Heart left ventricle (tissue), 16 donors: ENCODE results near the gene P2RX3. TPM values are rescaled to one million over a fixed set of nuclear protein-coding genes. Genes with fewer than 3 reads are reported as not detected.

ENCODE experiments used
- ATAC-seq, 4 donors: fragments of 200-7000 bp; cut with Tn5 transposase; one replicate each; pipeline ENCODE4 v1.9.1; 2020 to 2022; ENCODE audit warnings: moderate library complexity in 4 of 4, mild to moderate bottlenecking in 3 of 4, moderate number of reproducible peaks in 1 of 4
- DNase-seq, 5 donors: peaks; one replicate each; pipeline ENCODE4 v3.0.0-alpha.2; 2020
- H3K27ac ChIP-seq, 12 donors: fragments of 200-600 bp; sonication (generic) in 4 of 12; one replicate each; pipeline versions ENCODE4 v1.5.0 to v1.8.0; 2016 to 2022; ENCODE audit warnings: mild to moderate bottlenecking in 2 of 12
- H3K27me3 ChIP-seq, 9 donors: fragments of 200-600 bp; sonication (generic) in 2 of 9; one replicate each; pipeline versions ENCODE4 v1.5.1 to v1.8.0; 2016 to 2022; ENCODE audit warnings: mild to moderate bottlenecking in 3 of 9
- H3K36me3 ChIP-seq, 9 donors: fragments of 200-600 bp; sonication (generic) in 2 of 9; one replicate each; pipeline versions ENCODE4 v1.5.0 to v1.8.0; 2018 to 2022; ENCODE audit warnings: mild to moderate bottlenecking in 2 of 9
- H3K4me1 ChIP-seq, 12 donors: fragments of 200-600 bp; sonication (generic) in 4 of 12; one replicate each; pipeline versions ENCODE4 v1.5.0 to v1.8.0; 2016 to 2022; ENCODE audit warnings: mild to moderate bottlenecking in 3 of 12
- H3K4me3 ChIP-seq, 12 donors: fragments of 200-600 bp; sonication (generic) in 4 of 12; one replicate each; pipeline versions ENCODE4 v1.5.0 to v1.8.0; 2017 to 2022; ENCODE audit warnings: mild to moderate bottlenecking in 9 of 12, moderate library complexity in 4 of 12
- H3K9me3 ChIP-seq, 12 donors: fragments of 200-600 bp; sonication (generic) in 4 of 12; one replicate each; pipeline versions ENCODE4 v1.5.0 to v1.8.0; 2016 to 2022; ENCODE audit warnings: mild to moderate bottlenecking in 1 of 12
- POLR2A ChIP-seq, 2 donors: fragments of 450-650 bp; IDR thresholded peaks; one replicate each; pipeline ENCODE4 v1.6.1; 2017; ENCODE audit warnings: antibody characterized with exemption in 2 of 2, mild to moderate bottlenecking in 2 of 2, moderate library complexity in 2 of 2
- WGBS, 4 donors: extraction: QIAGEN DNeasy Blood & Tissue Kit in 2 of 4; methylation state at CpG; one replicate each; pipeline versions ENCODE4 v1.1.5 to v1.1.7; 2013 to 2018; 5-methylcytosine and 5-hydroxymethylcytosine counted together
- intact Hi-C, 10 donors: fragments of 100-400 bp; cut with DNase I; formaldehyde crosslinking; loops; one replicate each; pipeline versions ENCODE4 v1.11.1 to v1.14.2; 2022
- polyA plus RNA-seq, 2 donors: library from polyadenylated mRNA; stranded (reverse); fragments of 200-250 nt; gene quantifications; one replicate each; pipeline ENCODE4 v1.2.3, GENCODE V29; 2013
- total RNA-seq, 9 donors: library from RNA; depleted of rRNA in 2 of 9; stranded (reverse); fragments of >200 nt in 2 of 9; fragmentation: NEBNext Ultra II Directional in 3 of 9; extraction: Animal tissue kit (Norgen Biotek cat#: 25700) in 3 of 9; gene quantifications; one replicate each; pipeline versions ENCODE4 v1.1.0 to v1.2.4, GENCODE V29; 2016 to 2023
- TF ChIP-seq, protein P1 (sequence below), 12 donors: fragments of 200-600 bp; sonication (generic) in 4 of 12; IDR thresholded peaks; one replicate each; pipeline versions ENCODE4 v1.5.0 to v1.8.0; 2018 to 2022; ENCODE audit warnings: antibody characterized with exemption in 12 of 12, mild to moderate bottlenecking in 5 of 12
- donor health status: ischemic (EF 13 %, LVEDD 7.1; RV severe dilation, severe dysfunction).
- donor health status: healthy with polysubstance abuse.
- donor health status: DM: no; HTN: yes; CAD: no.
- donor health status: DM: no; HTN: no; CAD: no.
- donor health status: ischemic (EF 25% LVEDD 6.9; RV normal size, moderate dysfunction).
- donor health status: ischemic (EF 25% LVEDD 5.7; RV mildly dilated, moderate dysfunction).
- donor health status: healthy.
- donor health status: DM: yes; HTN: yes; CAD: no.
- donor health status: ischemic (EF 35%, LVEDD 5.7; RV mildly dilated, moderate dysfunction).
- donor health status: nonischemic (EF 11% LVEDD 7.7; RV severe dilation, severe dysfunction).
- donor health status: DM: yes; HTN: yes; CAD: no.
- donor health status: PGD.
- donor health status: ischemic (EF 29% LVEDD 5.4; RV normal size, mild dysfunction).
- donor health status: nonischemic (EF 23%, LVEDD 6.1; RV moderate dilation, normal function).

Gene P2RX3
- total and polyA plus RNA-seq, 11 donors = 0.35 to 7.1 (median 1.3) TPM

DNA sequence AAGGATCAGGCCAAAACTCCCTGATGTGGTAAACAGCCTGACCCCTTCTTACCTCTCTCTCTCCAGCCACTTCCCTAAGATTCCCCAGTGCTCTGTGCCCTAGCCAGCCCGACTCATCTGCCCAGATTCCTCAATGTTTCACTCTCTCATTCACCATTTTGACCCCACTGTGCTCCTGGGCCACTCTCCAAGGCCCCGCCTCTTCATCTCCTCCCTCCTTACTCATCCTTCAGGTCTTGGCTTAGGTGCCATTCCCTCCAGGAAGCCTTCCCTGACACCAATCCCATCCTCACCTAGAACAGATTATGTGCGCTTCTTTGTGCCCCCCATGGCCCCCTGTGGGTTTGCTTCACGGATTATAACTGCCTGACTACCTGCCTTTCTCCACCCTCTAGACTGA lies 75.5 kb downstream of the P2RX3 start:
- ATAC-seq = no peak
- 90 to 95% (median 92%) methylated on average over 4 of the region's 4 CpGs for WGBS, 4 donors
- TF ChIP-seq, protein P1, sequence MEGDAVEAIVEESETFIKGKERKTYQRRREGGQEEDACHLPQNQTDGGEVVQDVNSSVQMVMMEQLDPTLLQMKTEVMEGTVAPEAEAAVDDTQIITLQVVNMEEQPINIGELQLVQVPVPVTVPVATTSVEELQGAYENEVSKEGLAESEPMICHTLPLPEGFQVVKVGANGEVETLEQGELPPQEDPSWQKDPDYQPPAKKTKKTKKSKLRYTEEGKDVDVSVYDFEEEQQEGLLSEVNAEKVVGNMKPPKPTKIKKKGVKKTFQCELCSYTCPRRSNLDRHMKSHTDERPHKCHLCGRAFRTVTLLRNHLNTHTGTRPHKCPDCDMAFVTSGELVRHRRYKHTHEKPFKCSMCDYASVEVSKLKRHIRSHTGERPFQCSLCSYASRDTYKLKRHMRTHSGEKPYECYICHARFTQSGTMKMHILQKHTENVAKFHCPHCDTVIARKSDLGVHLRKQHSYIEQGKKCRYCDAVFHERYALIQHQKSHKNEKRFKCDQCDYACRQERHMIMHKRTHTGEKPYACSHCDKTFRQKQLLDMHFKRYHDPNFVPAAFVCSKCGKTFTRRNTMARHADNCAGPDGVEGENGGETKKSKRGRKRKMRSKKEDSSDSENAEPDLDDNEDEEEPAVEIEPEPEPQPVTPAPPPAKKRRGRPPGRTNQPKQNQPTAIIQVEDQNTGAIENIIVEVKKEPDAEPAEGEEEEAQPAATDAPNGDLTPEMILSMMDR (IDR thresholded peaks at IDR 0.05) = no peak
- no peak for TF ChIP-seq POLR2A (IDR thresholded peaks at IDR 0.05)
- intact Hi-C loops = no loop called here
- Histone ChIP-seq H3K27ac (no peak overlapping the region), H3K4me1 (peaks cover 0 to 22% (median 7%) of the 10 kb centered on the region in 12 donors), H3K4me3 (no peak overlapping the region), H3K27me3 (no peaks in the 10 kb centered on the region), H3K36me3 (peaks cover 2 to 100% (median 100%) of the 10 kb centered on the region in 9 donors), H3K9me3 (no peaks in the 10 kb centered on the region)
- DNase-seq = no peak

DNA sequence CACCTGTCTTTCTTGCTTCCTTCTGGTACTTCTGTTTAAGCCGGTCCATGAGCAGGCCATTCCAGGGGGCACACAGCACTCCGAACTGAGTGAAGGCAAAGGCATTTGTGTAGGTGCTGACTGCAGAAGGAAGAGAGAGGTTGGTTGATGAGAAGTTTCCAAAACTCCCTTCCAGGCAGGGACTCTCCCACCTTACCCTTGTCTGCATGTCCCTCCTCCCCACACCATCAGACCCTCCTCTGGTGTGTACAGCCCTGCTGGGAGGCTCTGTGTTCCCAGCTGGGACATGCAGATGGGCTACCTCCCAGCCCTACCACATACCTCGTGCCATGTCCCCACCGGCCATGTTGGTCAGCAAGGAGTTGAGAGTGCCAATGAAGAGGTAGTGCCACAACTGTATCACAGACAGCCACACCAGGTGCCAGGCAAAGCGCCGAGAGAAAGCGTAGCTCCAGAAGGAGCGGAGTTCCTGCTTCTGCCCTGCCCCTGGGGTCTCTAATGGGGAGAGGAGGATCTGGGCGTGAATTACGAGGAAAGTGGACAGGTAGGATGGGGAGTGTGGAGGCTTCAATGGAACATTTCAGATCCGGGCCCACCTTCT lies 76.6 kb downstream of the P2RX3 start:
- intact Hi-C loops = no loop called here
- DNase-seq = no peak
- H3K4me1 ChIP-seq = peaks cover 0 to 22% (median 7%) of the 10 kb centered on the region in 12 donors
- H3K27me3 ChIP-seq = no peaks in the 10 kb centered on the region
- ATAC-seq = no peak
- no peak overlapping the region for H3K27ac ChIP-seq
- H3K4me3 ChIP-seq = no peak overlapping the region
- H3K36me3 ChIP-seq = peaks cover 2 to 100% (median 94%) of the 10 kb centered on the region in 9 donors
- no peak for TF ChIP-seq POLR2A (IDR thresholded peaks at IDR 0.05)
- TF ChIP-seq, protein P1 (IDR thresholded peaks at IDR 0.05) = no peak
- WGBS, 4 donors = 95 to 98% (median 97%) methylated on average over 11 of the region's 11 CpGs
- H3K9me3 ChIP-seq = no peaks in the 10 kb centered on the region

DNA sequence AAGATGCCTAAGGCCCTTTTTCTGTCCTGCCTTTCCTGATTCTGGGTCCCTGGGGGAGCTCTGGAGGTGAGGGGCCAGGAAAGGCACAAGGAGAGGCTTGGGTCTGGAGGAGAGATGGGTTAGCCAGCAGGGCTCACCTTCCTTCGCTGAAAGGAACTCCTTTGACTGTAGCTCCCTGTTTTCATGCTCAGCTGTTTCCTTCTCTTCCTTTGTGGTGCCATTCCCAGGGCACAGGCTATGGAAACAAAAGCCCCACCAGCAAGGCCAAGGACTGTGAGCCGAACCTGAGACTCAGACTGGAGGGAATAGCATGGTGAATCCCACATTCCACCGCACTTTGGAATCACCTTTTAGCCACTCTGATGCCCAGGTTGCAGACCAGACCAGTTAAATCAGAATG lies 78.3 kb downstream of the P2RX3 start:
- ATAC-seq (no peak), DNase-seq (no peak)
- peaks cover 2 to 100% (median 94%) of the 10 kb centered on the region in 9 donors for H3K36me3 ChIP-seq
- H3K27ac ChIP-seq = no peak overlapping the region
- H3K4me3 ChIP-seq = no peak overlapping the region
- H3K4me1 ChIP-seq = peaks cover 0 to 22% (median 7%) of the 10 kb centered on the region in 12 donors
- WGBS, 4 donors = 80 to 85% (median 82%) methylated on average over 3 of the region's 3 CpGs
- no peaks in the 10 kb centered on the region for H3K9me3 ChIP-seq
- no peak for TF ChIP-seq POLR2A (IDR thresholded peaks at IDR 0.05)
- TF ChIP-seq, protein P1 (IDR thresholded peaks at IDR 0.05) = no peak
- intact Hi-C loops = no loop called here
- H3K27me3 ChIP-seq = no peaks in the 10 kb centered on the region

DNA sequence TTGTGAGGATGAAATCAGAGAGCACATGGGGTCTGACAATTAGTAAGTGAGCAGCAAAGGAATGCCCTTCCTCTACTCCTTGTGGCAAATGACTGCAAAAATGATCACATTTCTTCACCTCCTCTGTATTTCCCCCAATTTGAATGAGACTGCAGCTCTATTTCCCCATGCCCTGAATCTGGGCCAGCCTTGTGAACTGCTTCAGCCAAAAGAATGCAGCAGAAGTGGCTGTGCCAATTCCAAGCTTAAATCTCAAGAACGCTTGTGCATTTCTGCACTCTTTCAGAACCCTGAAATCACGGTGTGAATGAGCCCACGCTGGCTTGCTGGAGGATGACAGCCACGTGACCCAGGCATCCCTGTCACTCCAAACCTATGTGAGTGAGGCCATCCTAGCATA lies 78.9 kb downstream of the P2RX3 start:
- Histone ChIP-seq H3K4me1 (peaks cover 0 to 22% (median 7%) of the 10 kb centered on the region in 12 donors), H3K4me3 (no peak overlapping the region), H3K9me3 (no peaks in the 10 kb centered on the region), H3K36me3 (peaks cover 2 to 100% (median 92%) of the 10 kb centered on the region in 9 donors), H3K27me3 (no peaks in the 10 kb centered on the region), H3K27ac (no peak overlapping the region)
- ATAC-seq (no peak), DNase-seq (no peak)
- TF ChIP-seq POLR2A (IDR thresholded peaks at IDR 0.05) = no peak
- TF ChIP-seq, protein P1 (IDR thresholded peaks at IDR 0.05) = no peak
- intact Hi-C loops = no loop called here
- 73 to 83% (median 73%) methylated on average over 4 of the region's 4 CpGs for WGBS, 4 donors
